ENCODE data around the gene PSMC3IP.

The PSMC3IP gene

GRCh38 chr17:42584880-42585279 lies 7.4 kb upstream of the PSMC3IP start:
- DNase-seq, result no peak

DNA sequence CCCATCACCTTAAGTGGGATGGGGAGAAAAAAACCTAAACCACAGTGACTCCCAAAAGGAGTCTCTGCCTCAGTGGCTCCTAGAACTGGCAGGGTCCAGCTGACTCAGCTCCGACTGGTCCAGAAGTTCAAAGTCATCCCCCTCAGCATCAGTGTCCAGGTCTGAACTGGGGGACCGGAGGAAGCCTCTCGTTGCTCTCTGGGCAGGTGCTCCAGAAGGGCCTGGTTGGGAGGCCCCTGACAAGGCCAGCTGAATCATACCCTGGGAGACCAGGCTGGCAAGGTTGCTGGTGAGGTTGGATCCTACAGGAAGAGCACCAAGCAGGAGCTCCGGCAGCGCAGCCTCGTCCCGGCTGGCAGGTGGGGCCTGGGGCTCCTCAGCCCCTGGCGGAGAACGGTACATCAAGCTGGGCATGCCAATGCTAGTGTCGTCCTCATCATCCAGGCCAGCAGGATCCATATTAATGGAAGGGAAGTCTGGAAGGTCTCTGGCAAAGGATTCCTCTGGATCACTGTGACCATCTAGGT lies 4.3 kb upstream of the PSMC3IP start:
- DNase-seq, result no peak

GRCh38 chr17:42579794-42580551 lies 2.4 kb upstream of the PSMC3IP start:
- no peak for DNase-seq

DNA sequence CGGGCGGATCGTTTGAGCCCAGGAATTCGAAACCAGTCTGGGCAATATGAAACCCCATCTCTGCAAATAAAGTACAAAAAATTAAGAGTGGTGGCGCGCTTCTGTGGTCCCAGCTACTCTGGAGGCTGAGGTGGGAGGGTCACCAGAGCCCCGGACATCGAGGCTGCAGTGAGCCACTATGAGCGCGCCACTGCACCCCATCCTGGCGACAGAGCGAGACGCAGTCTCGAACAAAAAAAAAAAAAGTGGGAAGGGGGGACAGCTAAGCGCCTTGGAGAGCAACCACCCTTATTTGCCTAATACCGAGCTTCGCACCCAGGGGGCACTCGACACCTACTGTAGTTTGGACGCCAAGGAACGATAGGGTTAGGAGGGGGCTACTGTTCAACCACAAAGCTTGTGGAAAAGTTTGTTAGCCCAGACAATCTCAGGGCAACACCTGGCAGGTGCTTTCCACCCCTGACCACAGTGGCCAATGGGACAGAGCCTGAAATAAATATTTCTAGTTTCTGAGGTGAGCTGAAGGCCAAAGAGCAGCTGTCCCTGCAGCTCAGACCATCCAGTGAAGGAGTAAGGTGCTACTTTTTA lies 847 bp upstream of the PSMC3IP start:
- peak; percentile 73 to 74 for DNase-seq

DNA sequence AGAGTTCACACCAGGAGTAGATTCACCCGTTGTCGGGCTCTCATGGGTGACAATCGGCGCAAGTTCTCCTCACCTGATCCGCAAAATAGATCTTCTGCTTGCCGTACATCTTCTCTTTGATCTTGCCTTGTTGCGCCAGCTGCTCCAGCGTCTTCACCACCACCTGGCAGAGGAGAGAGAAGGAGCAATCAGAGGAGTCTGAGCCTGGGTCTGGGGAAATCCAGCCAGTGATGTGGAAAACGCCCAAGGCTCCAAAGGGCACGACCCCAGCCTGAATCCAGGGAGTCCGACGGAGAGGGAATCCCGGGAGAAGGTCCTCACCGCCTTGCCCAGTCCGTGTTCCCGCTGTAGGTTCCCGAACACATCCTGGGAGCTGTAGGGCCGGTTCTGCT lies 393 bp downstream of the PSMC3IP start:
- no peak for DNase-seq

DNA sequence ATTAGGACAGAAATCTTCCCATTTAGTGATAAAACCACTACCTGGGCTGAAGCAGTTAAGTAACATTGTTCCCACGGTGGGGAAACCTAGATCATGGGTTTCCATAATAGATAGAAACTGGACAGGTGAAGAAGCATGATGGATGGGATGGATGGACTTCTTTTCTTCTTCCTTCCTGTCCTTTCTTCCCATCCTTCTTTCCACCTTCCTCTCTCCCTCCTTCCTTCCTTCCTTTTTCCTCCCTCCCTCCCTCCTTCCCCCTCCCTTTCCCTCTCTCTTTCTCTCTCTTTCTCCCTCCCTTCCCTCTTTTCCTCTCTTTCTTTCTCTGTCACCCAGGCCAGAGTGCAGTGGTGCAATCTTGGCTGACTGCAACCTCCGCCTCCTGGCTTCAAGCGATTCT lies 3.1 kb downstream of the PSMC3IP start:
- no peak for DNase-seq

DNA sequence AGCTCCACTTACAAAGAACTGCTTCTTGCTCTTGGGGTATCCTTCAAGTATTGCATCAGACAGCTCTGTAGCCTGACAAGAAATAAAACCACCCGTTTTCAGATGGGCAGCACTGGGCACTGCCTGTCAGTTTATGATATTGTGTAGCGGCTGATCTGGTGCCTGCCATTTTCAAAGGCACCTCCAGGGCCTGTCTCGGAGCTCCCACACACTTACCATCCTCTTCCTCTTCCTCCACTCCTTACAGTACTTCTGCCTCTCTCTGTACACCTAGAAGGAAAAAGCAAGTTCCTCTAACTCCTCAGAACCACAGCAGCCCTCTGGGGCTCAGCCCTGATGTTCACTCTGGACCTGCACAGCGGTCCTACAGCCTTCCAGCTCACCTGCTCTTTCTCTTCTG lies 4.4 kb downstream of the PSMC3IP start:
- DNase-seq, result no peak

GRCh38 chr17:42571435-42572225 lies 5.9 kb downstream of the PSMC3IP start:
- DNase-seq, result no peak

- DNase-seq, result no peak
Observed at GRCh38 chr17:42568341-42569111, 9.0 kb downstream of the PSMC3IP start.

- peak; percentile 92 for DNase-seq
Observed at GRCh38 chr17:42566883-42567573, 10.5 kb downstream of the PSMC3IP start, which contains the start of gene MLX. Gene MLX, plus strand, starts transcription at chr17:42567100. Its CDS starts 25 bp downstream, at chr17:42567125.

- DNase-seq, result no peak
Observed at GRCh38 chr17:42566215-42566882, 11.2 kb downstream of the PSMC3IP start.

DNA sequence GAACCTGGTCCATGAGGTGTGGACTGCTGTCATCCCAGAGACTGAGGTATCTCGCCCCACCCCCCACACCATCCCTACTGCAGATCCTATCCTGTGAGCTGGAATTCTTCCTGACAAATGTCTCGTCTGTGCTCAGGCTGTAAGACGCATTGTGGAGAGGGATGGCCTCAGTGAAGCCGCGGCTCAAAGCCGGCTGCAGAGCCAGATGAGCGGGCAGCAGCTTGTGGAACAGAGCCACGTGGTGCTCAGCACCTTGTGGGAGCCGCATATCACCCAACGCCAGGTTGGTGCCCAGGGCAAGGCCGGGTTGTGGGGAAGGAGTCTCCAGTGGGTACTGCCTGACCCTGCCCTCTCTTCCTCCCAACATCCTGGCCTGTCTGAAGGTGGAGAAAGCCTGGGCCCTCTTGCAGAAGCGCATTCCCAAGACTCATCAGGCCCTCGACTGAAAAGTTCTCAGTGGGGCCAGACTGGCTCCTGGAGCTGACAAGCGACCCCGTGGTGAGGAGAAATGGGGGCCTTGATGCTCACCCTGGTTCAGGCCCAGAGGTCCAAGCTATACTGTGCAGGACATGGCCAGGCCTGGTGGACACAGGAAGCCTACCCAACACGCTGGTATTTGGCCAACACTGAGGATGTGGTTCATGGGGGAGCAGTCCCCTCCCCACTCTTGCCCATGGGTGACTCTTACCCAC lies 11.9 kb downstream of the PSMC3IP start:
- no peak for DNase-seq

GRCh38 chr17:42564815-42565522 lies 12.6 kb downstream of the PSMC3IP start:
- DNase-seq, result no peak

- DNase-seq, result no peak
Observed at GRCh38 chr17:42563950-42564349, 13.6 kb downstream of the PSMC3IP start.

- no peak for DNase-seq
Observed at GRCh38 chr17:42563543-42563942, 14.0 kb downstream of the PSMC3IP start.

DNA sequence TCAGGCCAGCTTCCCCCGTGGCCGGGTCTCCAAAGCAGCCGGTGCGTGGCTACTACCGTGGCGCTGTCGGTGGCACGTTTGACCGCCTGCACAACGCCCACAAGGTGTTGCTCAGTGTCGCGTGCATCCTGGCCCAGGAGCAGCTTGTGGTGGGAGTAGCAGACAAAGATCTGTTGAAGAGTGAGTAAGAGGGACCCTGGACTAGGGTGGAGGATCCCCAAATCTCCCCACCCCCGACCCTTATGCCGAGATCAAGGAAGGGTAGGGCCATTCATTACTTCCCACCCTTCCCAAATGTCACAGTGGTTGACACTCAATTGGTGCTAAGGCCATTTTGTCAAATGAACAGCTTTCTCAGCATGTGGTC lies 14.4 kb downstream of the PSMC3IP start:
- no peak for DNase-seq

DNA sequence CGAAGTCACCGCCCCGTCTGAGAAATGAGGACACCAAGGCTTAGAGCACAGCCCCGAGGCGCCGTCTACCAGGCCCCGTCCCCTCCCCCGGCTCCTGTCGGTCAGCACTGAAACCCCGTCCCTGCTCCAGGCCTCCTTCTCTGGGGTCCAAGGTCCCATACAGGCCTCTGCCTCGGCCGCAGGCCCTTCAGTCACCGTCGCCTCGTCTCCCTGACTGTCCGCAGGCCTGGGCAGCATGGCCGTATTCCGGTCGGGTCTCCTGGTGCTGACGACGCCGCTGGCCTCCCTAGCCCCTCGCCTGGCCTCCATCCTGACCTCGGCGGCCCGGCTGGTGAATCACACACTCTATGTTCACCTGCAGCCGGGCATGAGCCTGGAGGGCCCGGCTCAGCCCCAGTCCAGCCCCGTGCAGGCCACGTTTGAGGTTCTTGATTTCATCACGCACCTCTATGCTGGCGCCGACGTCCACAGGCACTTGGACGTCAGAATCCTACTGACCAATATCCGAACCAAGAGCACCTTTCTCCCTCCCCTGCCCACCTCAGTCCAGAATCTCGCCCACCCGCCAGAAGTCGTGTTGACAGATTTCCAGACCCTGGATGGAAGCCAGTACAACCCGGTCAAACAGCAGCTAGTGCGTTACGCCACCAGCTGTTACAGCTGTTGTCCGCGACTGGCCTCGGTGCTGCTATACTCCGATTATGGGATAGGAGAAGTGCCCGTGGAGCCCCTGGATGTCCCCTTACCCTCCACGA lies 15.0 kb downstream of the PSMC3IP start:
- DNase-seq, result no peak

- peak; percentile 94 to 95 for DNase-seq
Observed at GRCh38 chr17:42561897-42562387, 15.6 kb downstream of the PSMC3IP start, which contains the start of gene COASY. Gene COASY, plus strand, starts transcription at chr17:42562148. Its CDS starts 475 bp downstream, at chr17:42562623.

DNA sequence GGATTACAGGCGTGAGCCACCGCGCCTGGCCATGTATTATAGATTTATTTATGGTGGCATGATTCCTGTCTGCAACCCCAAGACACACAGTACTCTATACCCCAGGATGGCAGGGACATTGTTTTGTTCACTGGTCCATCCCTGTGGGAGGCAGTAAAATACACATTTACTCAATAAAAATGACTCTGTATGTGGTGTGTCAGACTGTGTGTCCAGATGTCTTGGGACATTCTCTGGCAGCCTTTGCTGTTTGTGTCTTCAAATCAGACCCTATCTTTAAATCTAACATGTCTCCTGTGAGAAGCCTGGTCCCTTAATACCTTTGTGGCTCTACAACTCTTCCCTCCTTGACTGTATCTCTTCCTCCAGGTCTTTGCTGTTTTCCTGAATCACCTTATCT lies 17.3 kb downstream of the PSMC3IP start:
- DNase-seq, result no peak

Data from CD4-positive, alpha-beta T cell treated with Interleukin-4 for 1 hour (primary cell).